Esophagus squamous epithelium (tissue), 5 donors: ENCODE measurements around the gene CHRNG. TPM values are rescaled to one million over a fixed set of nuclear protein-coding genes. Genes with fewer than 3 reads are reported as not detected.

Experiments
- DNase-seq: peaks from one replicate; lab custom pipeline; 2025; lab: John Stamatoyannopoulos, UW
- H3K27ac ChIP-seq, 4 donors: fragments of 200-600 bp; sonication (generic); one replicate each; pipeline ENCODE4 v1.5.1; 2016 to 2019; ENCODE audit warnings: mild to moderate bottlenecking in 1 of 4
- H3K27me3 ChIP-seq, 4 donors: fragments of 200-600 bp; sonication (generic); 1 replicate in 3 of 4; 2 replicates in 1 of 4; pipeline versions ENCODE4 v1.5.1 to v1.6.0; 2017 to 2021; ENCODE audit warnings: antibody characterized with exemption in 1 of 4
- H3K36me3 ChIP-seq, 3 donors: fragments of 200-600 bp; sonication (generic); one replicate each; pipeline ENCODE4 v1.5.1; 2016 to 2019
- H3K4me1 ChIP-seq, 3 donors: fragments of 200-600 bp; sonication (generic); one replicate each; pipeline ENCODE4 v1.5.1; 2017 to 2019
- H3K4me3 ChIP-seq, 4 donors: fragments of 200-600 bp; sonication (generic); 1 replicate in 3 of 4; 2 replicates in 1 of 4; pipeline ENCODE4 v1.5.1; 2016 to 2019; ENCODE audit warnings: mild to moderate bottlenecking in 2 of 4, moderate library complexity in 1 of 4
- H3K9me3 ChIP-seq, 3 donors: fragments of 200-600 bp; sonication (generic); one replicate each; pipeline ENCODE4 v1.5.1; 2016 to 2019
- POLR2A ChIP-seq, 4 donors: fragments of 450-650 bp; IDR thresholded peaks; one replicate each; pipeline ENCODE4 v1.6.1; 2017; ENCODE audit warnings: antibody characterized with exemption in 4 of 4, mild to moderate bottlenecking in 4 of 4, moderate library complexity in 3 of 4
- WGBS, 2 donors: methylation state at CpG; one replicate each; pipeline ENCODE4 v1.1.5; 2018; 5-methylcytosine and 5-hydroxymethylcytosine counted together
- intact Hi-C: fragments of 100-400 bp; cut with DNase I; formaldehyde crosslinking; loops from one replicate; pipeline ENCODE4 v1.15.0; 2022
- total RNA-seq, 4 donors: library from RNA; depleted of rRNA; stranded (reverse); fragments of >200 nt; gene quantifications; one replicate each; pipeline ENCODE4 v1.1.0, GENCODE V29; 2016
- TF ChIP-seq, protein P1 (sequence below), 6 experiments: fragments of 450-650 bp in 4 of 6; fragments of 200-600 bp in 2 of 6; sonication (generic) in 2 of 6; IDR thresholded peaks; one replicate each; pipeline ENCODE4 v1.5.1; 2016 to 2019; ENCODE audit warnings: antibody characterized with exemption in 6 of 6, mild to moderate bottlenecking in 4 of 6, moderate library complexity in 4 of 6
- donor health status: DM: yes; HTN: yes; CAD: no.

The CHRNG gene
- total RNA-seq, 4 donors from 2014 or later, result not detected

DNA sequence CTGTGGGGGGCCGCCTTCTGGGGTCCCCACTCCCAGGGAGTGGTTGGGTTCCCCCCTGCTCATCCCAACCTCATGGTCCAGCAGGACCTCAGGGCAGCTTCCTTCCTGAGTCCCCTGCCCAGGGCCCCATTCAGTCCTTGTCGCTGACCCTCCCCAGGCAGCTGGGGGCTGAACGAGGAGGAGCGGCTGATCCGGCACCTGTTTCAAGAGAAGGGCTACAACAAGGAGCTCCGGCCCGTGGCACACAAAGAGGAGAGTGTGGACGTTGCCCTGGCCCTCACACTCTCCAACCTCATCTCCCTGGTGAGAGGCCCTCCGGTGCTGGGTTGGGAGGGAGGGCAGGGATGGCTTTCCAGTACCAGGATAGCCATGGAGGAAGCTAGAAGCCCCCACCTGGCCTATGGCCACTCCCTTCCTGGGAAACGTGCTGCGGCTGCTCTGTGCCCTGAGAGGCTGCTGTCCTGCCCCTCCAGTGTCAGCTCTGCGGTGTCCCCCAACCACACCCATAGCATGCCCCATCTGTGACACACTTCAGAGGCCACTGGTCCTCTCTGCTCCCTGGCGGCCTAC, 13.0 kb upstream of the CHRNG start:
- H3K27me3 ChIP-seq, result peaks cover 19 to 76% (median 22%) of the 10 kb centered on the region in 4 donors
- H3K27ac ChIP-seq, result no peak overlapping the region
- intact Hi-C loops, result no loop called here
- DNase-seq, result no peak
- WGBS, 2 donors, result 71% methylated on average over 1 of the region's 13 CpGs; no CpG with 5 or more reads in 1 of the 2 donors
- H3K4me1 ChIP-seq, result peaks cover 17 to 39% (median 26%) of the 10 kb centered on the region in 3 donors
- no peaks in the 10 kb centered on the region for H3K36me3 ChIP-seq
- TF ChIP-seq, protein P1, sequence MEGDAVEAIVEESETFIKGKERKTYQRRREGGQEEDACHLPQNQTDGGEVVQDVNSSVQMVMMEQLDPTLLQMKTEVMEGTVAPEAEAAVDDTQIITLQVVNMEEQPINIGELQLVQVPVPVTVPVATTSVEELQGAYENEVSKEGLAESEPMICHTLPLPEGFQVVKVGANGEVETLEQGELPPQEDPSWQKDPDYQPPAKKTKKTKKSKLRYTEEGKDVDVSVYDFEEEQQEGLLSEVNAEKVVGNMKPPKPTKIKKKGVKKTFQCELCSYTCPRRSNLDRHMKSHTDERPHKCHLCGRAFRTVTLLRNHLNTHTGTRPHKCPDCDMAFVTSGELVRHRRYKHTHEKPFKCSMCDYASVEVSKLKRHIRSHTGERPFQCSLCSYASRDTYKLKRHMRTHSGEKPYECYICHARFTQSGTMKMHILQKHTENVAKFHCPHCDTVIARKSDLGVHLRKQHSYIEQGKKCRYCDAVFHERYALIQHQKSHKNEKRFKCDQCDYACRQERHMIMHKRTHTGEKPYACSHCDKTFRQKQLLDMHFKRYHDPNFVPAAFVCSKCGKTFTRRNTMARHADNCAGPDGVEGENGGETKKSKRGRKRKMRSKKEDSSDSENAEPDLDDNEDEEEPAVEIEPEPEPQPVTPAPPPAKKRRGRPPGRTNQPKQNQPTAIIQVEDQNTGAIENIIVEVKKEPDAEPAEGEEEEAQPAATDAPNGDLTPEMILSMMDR (IDR thresholded peaks at IDR 0.05), result no peak
- TF ChIP-seq POLR2A (IDR thresholded peaks at IDR 0.05), result no peak
- H3K9me3 ChIP-seq, result no peaks in the 10 kb centered on the region
- no peak overlapping the region for H3K4me3 ChIP-seq

DNA sequence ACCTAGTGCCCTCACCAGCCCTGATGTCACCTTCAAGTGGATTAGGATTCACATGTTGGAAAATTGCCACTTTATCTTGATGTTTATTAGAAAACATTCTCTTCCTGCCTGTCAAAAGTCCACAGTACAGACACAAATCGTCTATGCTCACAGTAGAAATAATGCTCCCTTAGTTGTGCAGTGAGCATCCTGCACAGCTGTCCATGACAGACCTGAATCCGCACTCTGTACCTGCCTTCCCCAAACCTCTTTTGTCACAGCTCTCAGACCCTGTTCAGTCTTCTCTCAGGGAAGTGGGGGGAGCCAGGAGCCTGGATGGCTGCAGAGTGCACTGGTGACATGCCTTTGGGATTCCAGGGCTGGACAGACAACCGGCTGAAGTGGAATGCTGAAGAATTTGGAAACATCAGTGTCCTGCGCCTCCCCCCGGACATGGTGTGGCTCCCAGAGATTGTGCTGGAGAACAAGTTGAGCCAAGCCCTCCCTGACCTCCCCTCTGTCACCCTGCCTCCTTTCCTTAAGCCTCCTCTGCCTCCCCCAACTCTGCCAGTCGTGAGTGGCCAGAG, 11.5 kb upstream of the CHRNG start:
- no peaks in the 10 kb centered on the region for H3K36me3 ChIP-seq
- no peak for TF ChIP-seq POLR2A (IDR thresholded peaks at IDR 0.05)
- TF ChIP-seq, protein P1 (IDR thresholded peaks at IDR 0.05), result no peak
- H3K4me1 ChIP-seq, result peaks cover 12 to 24% (median 13%) of the 10 kb centered on the region in 3 donors
- WGBS, 2 donors, result 68 to 70% methylated on average over 4 to 6 of the region's 6 CpGs
- H3K27me3 ChIP-seq, result peaks cover 12 to 60% (median 15%) of the 10 kb centered on the region in 4 donors
- intact Hi-C loops, result no loop called here
- H3K27ac ChIP-seq, result no peak overlapping the region
- DNase-seq, result no peak
- H3K4me3 ChIP-seq, result no peak overlapping the region
- H3K9me3 ChIP-seq, result no peaks in the 10 kb centered on the region

DNA sequence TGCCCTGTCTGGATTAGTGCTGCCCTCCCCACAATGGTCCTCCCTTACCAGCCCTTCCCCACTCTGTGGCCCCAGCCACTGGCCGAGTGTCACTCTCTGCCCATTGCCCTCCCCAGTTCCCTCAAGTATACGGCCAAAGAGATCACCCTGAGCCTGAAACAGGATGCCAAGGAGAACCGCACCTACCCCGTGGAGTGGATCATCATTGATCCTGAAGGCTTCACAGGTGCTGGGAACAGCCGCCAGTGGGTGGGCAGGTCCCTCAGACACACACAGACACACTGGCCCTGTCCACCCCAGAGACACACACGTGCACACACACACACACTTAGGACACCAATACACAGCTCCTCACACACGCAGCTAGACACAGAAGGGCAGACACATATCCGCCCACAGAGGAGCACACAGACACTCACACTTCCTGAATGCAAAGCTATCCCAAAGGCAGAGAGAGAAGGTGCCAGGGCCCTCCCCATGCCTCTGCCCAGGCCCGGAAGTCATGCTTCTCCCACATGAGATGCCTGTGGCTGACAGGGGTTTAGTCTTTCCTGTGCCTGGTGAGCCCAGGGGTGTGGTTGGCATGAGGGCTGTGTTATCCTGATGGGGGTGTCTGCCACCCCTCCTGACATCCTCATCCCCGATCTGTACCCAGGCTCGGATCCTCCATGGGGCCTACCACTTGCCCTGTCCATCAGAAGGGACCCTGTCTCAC, 10.6 kb upstream of the CHRNG start:
- H3K4me3 ChIP-seq, result no peak overlapping the region

DNA sequence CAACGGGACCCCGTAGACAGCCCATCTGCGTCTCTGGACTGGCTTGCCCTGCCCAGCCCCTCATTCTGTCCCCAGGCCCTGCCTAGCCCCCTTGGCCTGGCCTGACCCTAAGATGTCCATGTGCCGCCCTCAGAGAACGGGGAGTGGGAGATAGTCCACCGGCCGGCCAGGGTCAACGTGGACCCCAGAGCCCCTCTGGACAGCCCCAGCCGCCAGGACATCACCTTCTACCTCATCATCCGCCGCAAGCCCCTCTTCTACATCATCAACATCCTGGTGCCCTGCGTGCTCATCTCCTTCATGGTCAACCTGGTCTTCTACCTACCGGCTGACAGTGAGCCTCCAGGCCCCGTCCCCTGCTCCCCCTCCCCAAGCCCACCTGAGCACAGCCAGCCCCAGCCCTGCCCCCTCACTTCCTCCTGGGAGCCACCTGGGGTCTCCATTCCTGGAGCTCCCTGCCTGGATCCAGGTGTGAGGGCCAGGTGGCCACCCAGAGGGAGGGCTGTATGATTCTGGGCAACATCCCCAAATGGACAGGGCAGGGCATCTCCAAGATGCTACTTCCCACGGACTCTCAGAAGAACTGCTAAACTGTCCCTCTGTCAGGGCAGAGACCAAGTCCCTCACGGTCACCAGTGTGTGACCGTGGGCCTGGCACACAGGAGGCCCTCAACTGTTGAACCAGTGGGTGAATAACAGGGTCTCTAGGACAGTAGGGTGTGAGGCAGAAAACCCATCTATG, 9.5 kb upstream of the CHRNG start:
- no peak for DNase-seq

More for the DNA sequence above, 10.6 kb upstream of the CHRNG start:
- 59 to 80% methylated on average over 2 to 3 of the region's 11 CpGs for WGBS, 2 donors
- H3K27ac ChIP-seq, result no peak overlapping the region
- no peak for DNase-seq
- peaks cover 3 to 54% (median 6%) of the 10 kb centered on the region in 4 donors for H3K27me3 ChIP-seq
- TF ChIP-seq, protein P1 (IDR thresholded peaks at IDR 0.05), result no peak
- no peak for TF ChIP-seq POLR2A (IDR thresholded peaks at IDR 0.05)
- intact Hi-C loops, result no loop called here
- H3K9me3 ChIP-seq, result no peaks in the 10 kb centered on the region
- H3K4me1 ChIP-seq, result peaks cover 4 to 15% (median 6%) of the 10 kb centered on the region in 3 donors
- H3K36me3 ChIP-seq, result no peaks in the 10 kb centered on the region

More for the DNA sequence above, 9.5 kb upstream of the CHRNG start:
- no peak overlapping the region for H3K27ac ChIP-seq
- H3K9me3 ChIP-seq, result no peaks in the 10 kb centered on the region
- no peaks in the 10 kb centered on the region for H3K36me3 ChIP-seq
- H3K27me3 ChIP-seq, result peaks cover 0 to 49% (median 3%) of the 10 kb centered on the region in 4 donors
- H3K4me3 ChIP-seq, result no peak overlapping the region
- intact Hi-C loops, result no loop called here
- no peak for TF ChIP-seq POLR2A (IDR thresholded peaks at IDR 0.05)
- TF ChIP-seq, protein P1 (IDR thresholded peaks at IDR 0.05), result no peak
- H3K4me1 ChIP-seq, result peaks cover 0 to 8% (median 2%) of the 10 kb centered on the region in 3 donors
- WGBS, 2 donors, result 85 to 91% methylated on average over 10 to 13 of the region's 17 CpGs
